ENCODE results near the gene IFNW1.
A peak's percentile ranks its signal among the peaks of the same experiment; 100 is the strongest.
"Not testable (repeated sequence)": the region's sequence is repeated elsewhere in the genome, so short reads cannot be mapped to it uniquely, and the experiment has no call there.

Gene IFNW1

GRCh38 chr9:21141427-21141882 is at the start of gene IFNW1:
TSS of gene IFNW1 (minus strand) at chr9:21141832. CDS start at chr9:21141570, 262 bp downstream.
- Histone ChIP-seq H3K79me2 (ENCODE audit: insufficient read depth, low read length) (no peaks in the 10 kb centered on the region), H3K9me2 (ENCODE audit: low read depth, low read length) (no peaks in the 10 kb centered on the region), H3K9me3 (ENCODE audit: low read length) (no peaks in the 10 kb centered on the region), H3F3A (ENCODE audit: insufficient read depth, low read length) (no peaks in the 10 kb centered on the region), H3K27me3 (ENCODE audit: insufficient read depth, low read length) (no peaks in the 10 kb centered on the region), H3K36me3 (ENCODE audit: insufficient read depth, low read length) (no peaks in the 10 kb centered on the region), H4K20me1 (ENCODE audit: insufficient read depth, low read length) (no peaks in the 10 kb centered on the region), H3K4me3 (ENCODE audit: low read depth, low read length, poor library complexity, severe bottlenecking) (no peak within 1 kb of the TSS), H3K4me1 (ENCODE audit: insufficient read depth, low read length, severe bottlenecking) (no peaks in the 10 kb centered on the region), H3K27ac (ENCODE audit: low read depth, low read length, poor library complexity, severe bottlenecking) (no peak within 1 kb of the TSS), H3K9ac (ENCODE audit: low read length) (no peak within 1 kb of the TSS), H3K4me2 (ENCODE audit: low read length) (no peak within 1 kb of the TSS), H2AFZ (ENCODE audit: low read length) (no peak within 1 kb of the TSS)
- TF ChIP-seq CTCF (IDR thresholded peaks at IDR 0.05; ENCODE audit: low read length): no peak
- no peak for TF ChIP-seq EZH2 (IDR thresholded peaks at IDR 0.05; ENCODE audit: borderline replicate concordance, low read length)

- not testable (repeated sequence) for H3K4me3 ChIP-seq (ENCODE audit: low read depth, low read length, poor library complexity, severe bottlenecking); H3K9ac ChIP-seq (ENCODE audit: low read length)
Measured at GRCh38 chr9:21187487-21187886, 45.9 kb upstream of the IFNW1 start, which contains the start of gene IFNA4. TSS of gene IFNA4 (minus strand) at chr9:21187587. CDS start at chr9:21187531, 56 bp downstream.

GRCh38 chr9:21182810-21183736 is 41.4 kb upstream of the IFNW1 start:
- H3K4me3 ChIP-seq (ENCODE audit: low read depth, low read length, poor library complexity, severe bottlenecking); H3K36me3 ChIP-seq (ENCODE audit: insufficient read depth, low read length); H3K4me1 ChIP-seq (ENCODE audit: insufficient read depth, low read length, severe bottlenecking); H3F3A ChIP-seq (ENCODE audit: insufficient read depth, low read length); H3K4me2 ChIP-seq (ENCODE audit: low read length); H3K27ac ChIP-seq (ENCODE audit: low read depth, low read length, poor library complexity, severe bottlenecking); H3K79me2 ChIP-seq (ENCODE audit: insufficient read depth, low read length); H4K20me1 ChIP-seq (ENCODE audit: insufficient read depth, low read length); H3K27me3 ChIP-seq (ENCODE audit: insufficient read depth, low read length); H3K9me3 ChIP-seq (ENCODE audit: low read length); H3K9me2 ChIP-seq (ENCODE audit: low read depth, low read length); H3K9ac ChIP-seq (ENCODE audit: low read length); H2AFZ ChIP-seq (ENCODE audit: low read length): not testable (repeated sequence)
- TF ChIP-seq CTCF (IDR thresholded peaks at IDR 0.05; ENCODE audit: low read length): peak; percentile 66

More at GRCh38 chr9:21187487-21187886, 45.9 kb upstream of the IFNW1 start, which contains the start of gene IFNA4:
- not testable (repeated sequence) for H3K4me2 ChIP-seq (ENCODE audit: low read length); H3K27ac ChIP-seq (ENCODE audit: low read depth, low read length, poor library complexity, severe bottlenecking); H3K4me1 ChIP-seq (ENCODE audit: insufficient read depth, low read length, severe bottlenecking); H3F3A ChIP-seq (ENCODE audit: insufficient read depth, low read length); H3K27me3 ChIP-seq (ENCODE audit: insufficient read depth, low read length); H3K79me2 ChIP-seq (ENCODE audit: insufficient read depth, low read length); H3K9me3 ChIP-seq (ENCODE audit: low read length); H3K9me2 ChIP-seq (ENCODE audit: low read depth, low read length); H4K20me1 ChIP-seq (ENCODE audit: insufficient read depth, low read length); H2AFZ ChIP-seq (ENCODE audit: low read length); H3K36me3 ChIP-seq (ENCODE audit: insufficient read depth, low read length)

All from OCI-LY1 (cell line).